Testis (tissue), 2 donors: ENCODE measurements around the gene PTPRG.

Source experiments
- POLR2A ChIP-seq: fragments of 450-650 bp; IDR thresholded peaks from one replicate; pipeline ENCODE4 v1.6.1; 2017; ENCODE audit warnings: antibody characterized with exemption, mild to moderate bottlenecking, moderate library complexity
- TF ChIP-seq, protein P1 (sequence below), 3 experiments: fragments of 450-650 bp in 2 of 3; fragments of 200-600 bp in 1 of 3; sonication (generic) in 1 of 3; IDR thresholded peaks; one replicate each; pipeline ENCODE4 v1.5.1; 2016 to 2019; ENCODE audit warnings: antibody characterized with exemption in 3 of 3, mild to moderate bottlenecking in 2 of 3, moderate library complexity in 1 of 3

DNA sequence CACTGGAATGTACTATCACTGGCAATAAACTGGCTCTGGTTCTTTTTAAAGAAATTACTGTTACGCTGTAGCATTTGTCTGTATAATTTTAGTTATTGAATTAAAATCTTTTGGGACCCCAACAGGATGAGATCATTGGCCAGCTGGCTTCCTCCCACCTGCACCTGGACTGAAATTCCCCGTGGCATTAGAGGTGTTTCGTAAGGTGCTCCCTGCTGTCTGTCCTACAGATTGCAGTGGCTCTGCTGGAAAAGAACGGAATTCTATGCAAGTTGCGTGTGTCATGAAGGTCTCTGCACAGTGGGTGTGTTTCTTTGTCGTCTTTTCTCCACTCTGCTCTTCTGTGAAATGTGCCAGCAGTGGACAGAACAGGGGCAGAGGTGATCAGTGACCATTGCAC, 383.4 kb downstream of the PTPRG start:
- TF ChIP-seq, protein P1, sequence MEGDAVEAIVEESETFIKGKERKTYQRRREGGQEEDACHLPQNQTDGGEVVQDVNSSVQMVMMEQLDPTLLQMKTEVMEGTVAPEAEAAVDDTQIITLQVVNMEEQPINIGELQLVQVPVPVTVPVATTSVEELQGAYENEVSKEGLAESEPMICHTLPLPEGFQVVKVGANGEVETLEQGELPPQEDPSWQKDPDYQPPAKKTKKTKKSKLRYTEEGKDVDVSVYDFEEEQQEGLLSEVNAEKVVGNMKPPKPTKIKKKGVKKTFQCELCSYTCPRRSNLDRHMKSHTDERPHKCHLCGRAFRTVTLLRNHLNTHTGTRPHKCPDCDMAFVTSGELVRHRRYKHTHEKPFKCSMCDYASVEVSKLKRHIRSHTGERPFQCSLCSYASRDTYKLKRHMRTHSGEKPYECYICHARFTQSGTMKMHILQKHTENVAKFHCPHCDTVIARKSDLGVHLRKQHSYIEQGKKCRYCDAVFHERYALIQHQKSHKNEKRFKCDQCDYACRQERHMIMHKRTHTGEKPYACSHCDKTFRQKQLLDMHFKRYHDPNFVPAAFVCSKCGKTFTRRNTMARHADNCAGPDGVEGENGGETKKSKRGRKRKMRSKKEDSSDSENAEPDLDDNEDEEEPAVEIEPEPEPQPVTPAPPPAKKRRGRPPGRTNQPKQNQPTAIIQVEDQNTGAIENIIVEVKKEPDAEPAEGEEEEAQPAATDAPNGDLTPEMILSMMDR (IDR thresholded peaks at IDR 0.05): no peak
- no peak for TF ChIP-seq POLR2A
